ENCODE measurements around the gene VTI1A. TPM values are rescaled to one million over a fixed set of nuclear protein-coding genes. Genes with fewer than 3 reads are reported as not detected.
"Not testable (repeated sequence)": the region's sequence is repeated elsewhere in the genome, so short reads cannot be mapped to it uniquely, and the experiment has no call there.

Gene VTI1A
- total RNA-seq, 3 donors from 2014 or later, result 36.2 to 55.9 (median 44.4) TPM

DNA sequence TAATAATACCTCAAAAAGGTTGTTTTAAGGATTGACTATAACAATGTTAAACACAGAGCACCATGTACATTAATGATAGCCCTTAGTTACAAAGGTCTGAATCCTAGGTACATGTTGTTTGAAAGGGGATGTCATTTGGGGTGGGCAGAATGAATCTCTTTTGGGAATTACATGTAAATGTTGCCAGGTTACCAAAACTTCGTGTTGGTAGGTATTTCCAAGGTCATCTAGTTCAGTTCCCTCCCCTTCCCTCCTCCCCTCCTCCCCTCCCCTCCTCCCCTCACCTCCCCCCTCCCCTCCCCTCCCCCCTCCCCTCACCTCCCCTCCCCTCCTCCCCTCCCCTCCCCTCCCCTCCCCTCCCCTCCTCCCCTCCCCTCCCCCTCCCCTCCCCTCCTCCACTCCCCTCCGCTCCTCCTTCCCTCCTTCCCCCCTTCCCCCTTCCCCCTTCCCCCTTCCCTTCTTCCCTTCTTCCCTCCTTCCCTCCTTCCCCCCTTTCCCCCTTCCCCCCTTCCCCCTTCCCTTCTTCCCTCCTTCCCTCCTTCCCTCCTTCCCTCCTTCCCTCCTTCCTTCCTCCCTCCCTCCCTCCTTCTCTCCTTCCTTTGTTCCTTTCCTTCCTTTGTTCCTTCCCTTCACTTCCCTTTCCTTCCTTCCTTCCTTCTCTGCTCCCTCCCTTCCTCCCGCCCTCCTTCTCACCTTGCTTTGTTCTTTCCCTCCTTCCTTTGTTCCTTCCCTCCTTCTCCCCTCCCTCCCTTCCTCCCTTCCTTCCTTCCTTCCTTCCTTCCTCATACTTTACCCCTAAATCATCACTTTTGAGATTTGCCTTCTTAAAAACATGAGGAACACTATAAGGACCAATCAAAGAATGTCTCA, 8.1 kb downstream of the VTI1A start:
- no peaks in the 10 kb centered on the region for H3K4me1 ChIP-seq (ENCODE audit: low read depth)
- H3K4me3 ChIP-seq, result no peak overlapping the region
- no peaks in the 10 kb centered on the region for H3K36me3 ChIP-seq (ENCODE audit: low read depth)
- ATAC-seq, result no peak
- DNase-seq, result no peak
- intact Hi-C loops (cut with DNase I, micrococcal nuclease), result no loop called here
- TF ChIP-seq, protein P1, sequence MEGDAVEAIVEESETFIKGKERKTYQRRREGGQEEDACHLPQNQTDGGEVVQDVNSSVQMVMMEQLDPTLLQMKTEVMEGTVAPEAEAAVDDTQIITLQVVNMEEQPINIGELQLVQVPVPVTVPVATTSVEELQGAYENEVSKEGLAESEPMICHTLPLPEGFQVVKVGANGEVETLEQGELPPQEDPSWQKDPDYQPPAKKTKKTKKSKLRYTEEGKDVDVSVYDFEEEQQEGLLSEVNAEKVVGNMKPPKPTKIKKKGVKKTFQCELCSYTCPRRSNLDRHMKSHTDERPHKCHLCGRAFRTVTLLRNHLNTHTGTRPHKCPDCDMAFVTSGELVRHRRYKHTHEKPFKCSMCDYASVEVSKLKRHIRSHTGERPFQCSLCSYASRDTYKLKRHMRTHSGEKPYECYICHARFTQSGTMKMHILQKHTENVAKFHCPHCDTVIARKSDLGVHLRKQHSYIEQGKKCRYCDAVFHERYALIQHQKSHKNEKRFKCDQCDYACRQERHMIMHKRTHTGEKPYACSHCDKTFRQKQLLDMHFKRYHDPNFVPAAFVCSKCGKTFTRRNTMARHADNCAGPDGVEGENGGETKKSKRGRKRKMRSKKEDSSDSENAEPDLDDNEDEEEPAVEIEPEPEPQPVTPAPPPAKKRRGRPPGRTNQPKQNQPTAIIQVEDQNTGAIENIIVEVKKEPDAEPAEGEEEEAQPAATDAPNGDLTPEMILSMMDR (IDR thresholded peaks at IDR 0.05), result no peak
- H3K9me3 ChIP-seq, result no peaks in the 10 kb centered on the region

DNA sequence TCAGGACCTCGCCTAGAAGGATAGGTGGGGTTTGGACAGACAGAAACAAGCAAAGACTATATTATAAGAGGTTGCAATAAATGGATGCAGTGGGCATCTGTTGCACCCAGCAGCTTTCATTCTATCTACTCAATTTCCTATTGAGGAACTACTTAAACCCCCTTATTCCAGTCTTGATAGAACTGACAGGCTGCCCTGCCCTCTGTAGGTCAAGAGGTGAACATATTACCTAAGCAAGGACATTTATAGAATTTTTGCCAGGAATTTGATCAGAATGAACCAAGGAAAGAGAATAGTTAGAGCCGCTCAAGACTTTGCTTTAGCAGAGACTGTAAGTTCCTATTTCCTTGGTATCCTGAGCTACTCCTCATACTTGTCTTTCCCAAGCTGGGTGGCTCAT, 9.5 kb downstream of the VTI1A start:
- no peaks in the 10 kb centered on the region for H3K9me3 ChIP-seq
- H3K4me1 ChIP-seq (ENCODE audit: low read depth), result no peaks in the 10 kb centered on the region
- TF ChIP-seq, protein P1 (IDR thresholded peaks at IDR 0.05), result no peak
- no peak for DNase-seq
- intact Hi-C loops (cut with DNase I, micrococcal nuclease), result no loop called here
- no peak overlapping the region for H3K4me3 ChIP-seq
- H3K36me3 ChIP-seq (ENCODE audit: low read depth), result no peaks in the 10 kb centered on the region
- no peak for ATAC-seq

GRCh38 chr10:112460366-112460765, 13.4 kb downstream of the VTI1A start:
- no peak for DNase-seq
- Histone ChIP-seq H3K4me1 (ENCODE audit: low read depth) (no peaks in the 10 kb centered on the region), H3K9me3 (no peaks in the 10 kb centered on the region), H3K36me3 (ENCODE audit: low read depth) (peaks cover 6% of the 10 kb centered on the region), H3K4me3 (no peak overlapping the region)
- ATAC-seq, result no peak
- intact Hi-C loops (cut with DNase I, micrococcal nuclease), result no loop called here
- TF ChIP-seq, protein P1 (IDR thresholded peaks at IDR 0.05), result no peak

- Histone ChIP-seq H3K4me1 (ENCODE audit: low read depth) (no peaks in the 10 kb centered on the region), H3K9me3 (no peaks in the 10 kb centered on the region), H3K4me3 (no peak overlapping the region), H3K36me3 (ENCODE audit: low read depth) (peaks cover 9% of the 10 kb centered on the region)
- no peak for ATAC-seq
- TF ChIP-seq, protein P1 (IDR thresholded peaks at IDR 0.05), result no peak
- intact Hi-C loops (cut with DNase I, micrococcal nuclease), result no loop called here
- no peak for DNase-seq
These were observed 14.2 kb downstream of the VTI1A start for GRCh38 chr10:112461029-112461887.

DNA sequence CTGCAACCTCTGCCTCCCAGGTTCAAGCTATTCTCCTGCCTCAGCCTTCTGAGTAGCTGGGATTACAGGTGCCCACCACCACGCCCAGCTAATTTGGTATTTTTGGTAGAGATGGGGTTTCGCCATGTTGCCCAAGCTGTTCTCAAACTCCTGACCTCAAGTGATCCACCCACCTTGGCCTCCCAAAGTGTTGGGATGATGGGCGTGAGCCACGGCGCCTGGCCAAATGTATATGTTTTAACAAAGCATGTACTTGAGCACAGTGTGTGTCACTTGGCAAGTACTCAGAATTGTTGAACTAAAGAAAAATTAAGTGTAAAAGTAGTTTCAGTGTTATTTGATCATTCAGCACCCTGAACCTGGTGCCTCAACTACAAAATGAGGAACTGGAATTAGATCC, 17.1 kb downstream of the VTI1A start:
- H3K4me3 ChIP-seq; H3K4me1 ChIP-seq (ENCODE audit: low read depth); H3K36me3 ChIP-seq (ENCODE audit: low read depth); H3K9me3 ChIP-seq; intact Hi-C loops (cut with DNase I, micrococcal nuclease); DNase-seq; ATAC-seq: not testable (repeated sequence)
